B cell (primary cell): ENCODE data around the gene SLC35A2. TPM values are rescaled to one million over a fixed set of nuclear protein-coding genes. Genes with fewer than 3 reads are reported as not detected.
"Not testable (repeated sequence)": the region's sequence is repeated elsewhere in the genome, so short reads cannot be mapped to it uniquely, and the experiment has no call there.

Source experiments
- ATAC-seq: fragments of 200-7000 bp; cut with Tn5 transposase; one replicate; pipeline ENCODE4 v1.10.0; 2021; ENCODE audit warnings: low read depth, mild to moderate bottlenecking, moderate number of reproducible peaks, moderate library complexity
- CTCF ChIA-PET: fragments of 350-600 bp; sonication (Branson Sonifier 250); formaldehyde crosslinking; loops from one replicate; lab custom pipeline; 2021; ENCODE audit warnings: antibody characterized with exemption, inconsistent platforms; lab: Charles Lee
- POLR2A ChIA-PET: fragments of 350-600 bp; sonication (Branson Sonifier 250); formaldehyde crosslinking; loops from one replicate; lab custom pipeline; 2021; ENCODE audit warnings: antibody characterized with exemption; lab: Charles Lee
- DNase-seq: peaks from one replicate; pipeline ENCODE4 v3.0.0; 2013
- H2AFZ ChIP-seq: 2 replicates; pipeline ENCODE4 v1.6.1; 2012; ENCODE audit warnings: mild to moderate bottlenecking, low read depth, low read length; ENCODE audit not compliant: insufficient read depth, poor library complexity, severe bottlenecking
- H3K27ac ChIP-seq, 2 donors: 1 replicate in 1 of 2; 2 replicates in 1 of 2; pipeline ENCODE4 v1.5.1; 2012 to 2013; ENCODE audit warnings: low read length in 2 of 2, mild to moderate bottlenecking in 2 of 2, moderate library complexity in 1 of 2
- H3K27me3 ChIP-seq, 4 experiments: fragments of 200-600 bp in 1 of 4; sonication (generic) in 1 of 4; replicated peaks in 1 of 4; 1 replicate in 2 of 4; 2 replicates in 2 of 4; pipeline versions ENCODE4 v1.6.1 to v1.7.0; 2013 to 2016; ENCODE audit warnings: low read length in 3 of 4, mild to moderate bottlenecking in 2 of 4, mixed read lengths in 1 of 4, moderate library complexity in 1 of 4; ENCODE audit not compliant: insufficient read depth in 4 of 4, control insufficient read depth in 3 of 4; ENCODE audit errors: control extremely low read depth in 1 of 4
- H3K36me3 ChIP-seq, 2 experiments: replicated peaks in 1 of 2; 1 replicate in 1 of 2; 2 replicates in 1 of 2; pipeline versions ENCODE4 v1.6.1 to v1.7.1; 2013; ENCODE audit warnings: low read length in 1 of 2; ENCODE audit not compliant: insufficient read depth in 2 of 2, control insufficient read depth in 1 of 2; ENCODE audit errors: control extremely low read depth in 1 of 2, extremely low read depth in 1 of 2
- H3K4me1 ChIP-seq, 2 donors: fragments of 200-600 bp in 1 of 2; sonication (generic) in 1 of 2; 1 replicate in 1 of 2; 2 replicates in 1 of 2; pipeline versions ENCODE4 v1.5.1 to v1.6.1; 2013 to 2017; ENCODE audit warnings: low read length in 2 of 2; ENCODE audit not compliant: control insufficient read depth in 2 of 2, insufficient read depth in 2 of 2
- H3K4me2 ChIP-seq: replicated peaks from 2 replicates; pipeline ENCODE3; 2012; ENCODE audit warnings: mild to moderate bottlenecking, low read depth, low read length; ENCODE audit not compliant: poor library complexity, severe bottlenecking
- H3K4me3 ChIP-seq, 5 experiments: fragments of 200-600 bp in 1 of 5; sonication (generic) in 1 of 5; 1 replicate in 3 of 5; 2 replicates in 2 of 5; pipeline versions ENCODE4 v1.5.1 to v1.7.0; 2011 to 2016; ENCODE audit warnings: low read length in 4 of 5, mild to moderate bottlenecking in 4 of 5, low read depth in 2 of 5, control low read depth in 1 of 5, moderate library complexity in 1 of 5; ENCODE audit not compliant: insufficient read depth in 1 of 5; ENCODE audit errors: control extremely low read depth in 1 of 5, extremely low read depth in 1 of 5
- H3K79me2 ChIP-seq: fragments of 200-600 bp; sonication (generic); one replicate; pipeline ENCODE4 v1.6.0; 2016; ENCODE audit warnings: low read length; ENCODE audit not compliant: control insufficient read depth, insufficient read depth
- H3K9ac ChIP-seq: fragments of 200-600 bp; sonication (generic); 2 replicates; pipeline ENCODE4 v1.6.1; 2017; ENCODE audit warnings: mild to moderate bottlenecking, low read length, moderate library complexity
- H3K9me3 ChIP-seq, 3 donors: one replicate each; pipeline versions ENCODE4 v1.6.1 to v1.7.1; 2013; ENCODE audit warnings: low read length in 2 of 3; ENCODE audit not compliant: control insufficient read depth in 2 of 3, insufficient read depth in 1 of 3; ENCODE audit errors: control extremely low read depth in 1 of 3
- H4K20me1 ChIP-seq: 2 replicates; pipeline ENCODE4 v1.6.0; 2012; ENCODE audit warnings: mild to moderate bottlenecking, low read length; ENCODE audit not compliant: insufficient read depth, control insufficient read depth, poor library complexity, severe bottlenecking
- H3K27ac Mint-ChIP-seq: one replicate; pipeline ENCODE4 v1.8.0; 2021; ENCODE audit warnings: mixed read lengths
- H3K27me3 Mint-ChIP-seq: one replicate; pipeline ENCODE4 v1.8.0; 2021; ENCODE audit warnings: mixed read lengths
- H3K4me1 Mint-ChIP-seq: one replicate; pipeline ENCODE4 v1.8.0; 2021; ENCODE audit warnings: mixed read lengths
- H3K4me3 Mint-ChIP-seq: one replicate; pipeline ENCODE4 v1.8.0; 2021; ENCODE audit warnings: mixed read lengths
- H3K9me3 Mint-ChIP-seq: one replicate; pipeline ENCODE4 v1.8.0; 2022; ENCODE audit warnings: mixed read lengths; ENCODE audit not compliant: insufficient read depth
- CTCF ChIP-seq: fragments of 200-600 bp; IDR thresholded peaks from one replicate; pipeline ENCODE4 v1.8.0; 2022; ENCODE audit warnings: antibody characterized with exemption, mild to moderate bottlenecking
- EZH2 ChIP-seq: IDR thresholded peaks from 2 replicates; pipeline ENCODE4 v1.6.1; 2012; ENCODE audit warnings: borderline replicate concordance, low read depth, mild to moderate bottlenecking, moderate library complexity, low read length; ENCODE audit not compliant: insufficient read depth, poor library complexity, severe bottlenecking
- WGBS: methylation state at CpG from one replicate; pipeline ENCODE4 v1.1.5; 2013; ENCODE audit warnings: missing lambda C conversion rate; ENCODE audit not compliant: insufficient coverage; 5-methylcytosine and 5-hydroxymethylcytosine counted together
- intact Hi-C: fragments of 100-400 bp; cut with micrococcal nuclease; formaldehyde crosslinking; loops from one replicate; pipeline ENCODE4 v1.10.0; 2022
- polyA plus RNA-seq: library from polyadenylated mRNA; depleted of rRNA; stranded (reverse); fragments of >200 nt; gene quantifications from 2 replicates; pipeline ENCODE4 v1.2.3, GENCODE V29; 2012
- total RNA-seq, 2 donors: library from RNA; stranded (reverse); fragments of 120-200 nt in 1 of 2; gene quantifications; 1 replicate in 1 of 2; 2 replicates in 1 of 2; pipeline versions ENCODE4 v1.2.3 to v1.2.4, GENCODE V29; 2013 to 2022

The SLC35A2 gene
- total and polyA plus RNA-seq, 2 donors (not counting 1 experiment from before 2014, with no cell fraction given): 19.1 to 22.0 TPM

- CTCF ChIA-PET: no interaction called here
- H3K4me3 Mint-ChIP-seq: no peak overlapping the region
- H3K27me3 Mint-ChIP-seq: peaks cover 6% of the 10 kb centered on the region
- WGBS: no CpG with 5 or more reads among the region's 4 CpGs
- Histone ChIP-seq H3K4me1 (no peaks in the 10 kb centered on the region), H3K36me3 (no peaks in the 10 kb centered on the region), H3K79me2 (no peaks in the 10 kb centered on the region), H3K27me3 (no peaks in the 10 kb centered on the region), H3K9ac (no peak overlapping the region), H4K20me1 (no peaks in the 10 kb centered on the region), H3K4me3 (no peak overlapping the region), H3K9me3 (no peaks in the 10 kb centered on the region), H3K27ac (no peak overlapping the region), H2AFZ (no peak overlapping the region), H3K4me2 (no peak overlapping the region)
- intact Hi-C loops: no loop called here
- H3K4me1 Mint-ChIP-seq: no peaks in the 10 kb centered on the region
- POLR2A ChIA-PET: no interaction called here
- no peak for TF ChIP-seq EZH2
- TF ChIP-seq CTCF: no peak
- ATAC-seq (no peak), DNase-seq (no peak)
- H3K9me3 Mint-ChIP-seq: no peaks in the 10 kb centered on the region
- H3K27ac Mint-ChIP-seq: no peak overlapping the region
Measured at GRCh38 chrX:48864210-48864609, 47.2 kb downstream of the SLC35A2 start.

GRCh38 chrX:48854898-48855297 is 56.5 kb downstream of the SLC35A2 start:
- Mint-ChIP-seq H3K27ac (no peak overlapping the region), H3K4me3 (no peak overlapping the region), H3K27me3 (peaks cover 10% of the 10 kb centered on the region), H3K9me3 (no peaks in the 10 kb centered on the region), H3K4me1 (no peaks in the 10 kb centered on the region)
- Histone ChIP-seq H3K27ac (no peak overlapping the region), H3K36me3 (no peaks in the 10 kb centered on the region), H4K20me1 (no peaks in the 10 kb centered on the region), H3K4me2 (no peak overlapping the region), H3K79me2 (no peaks in the 10 kb centered on the region), H2AFZ (no peak overlapping the region), H3K4me1 (no peaks in the 10 kb centered on the region), H3K4me3 (no peak overlapping the region), H3K9me3 (no peaks in the 10 kb centered on the region), H3K9ac (no peak overlapping the region), H3K27me3 (no peaks in the 10 kb centered on the region)
- ATAC-seq (no peak), DNase-seq (no peak)
- no CpG with 5 or more reads among the region's 5 CpGs for WGBS
- ChIA-PET POLR2A (no interaction called here), CTCF (no interaction called here)
- intact Hi-C loops: no loop called here
- no peak for TF ChIP-seq EZH2
- no peak for TF ChIP-seq CTCF

GRCh38 chrX:48854121-48854804 is 57.2 kb downstream of the SLC35A2 start:
- H3K9me3 Mint-ChIP-seq, H3K79me2 ChIP-seq, H4K20me1 ChIP-seq, H3K27ac ChIP-seq, DNase-seq, H3K4me1 ChIP-seq, CTCF ChIA-PET, H3K9ac ChIP-seq, H3K36me3 ChIP-seq, H3K27me3 ChIP-seq, H3K27ac Mint-ChIP-seq, POLR2A ChIA-PET, H3K4me1 Mint-ChIP-seq, H3K27me3 Mint-ChIP-seq, H2AFZ ChIP-seq, H3K4me3 Mint-ChIP-seq, H3K9me3 ChIP-seq, H3K4me3 ChIP-seq, ATAC-seq, intact Hi-C loops, H3K4me2 ChIP-seq: not testable (repeated sequence)
- 100% methylated on average over 1 of the region's 12 CpGs for WGBS
